Smooth muscle cell of the brain vasculature (primary cell): ENCODE results near the gene OR52N4.
"Not testable (repeated sequence)": the region's sequence is repeated elsewhere in the genome, so short reads cannot be mapped to it uniquely, and the experiment has no call there.

Source experiments
- DNase-seq: peaks from one replicate; pipeline ENCODE4 v3.0.0-alpha.2; 2012; ENCODE audit warnings: low read depth, low spot score

OR52N4 gene

DNA sequence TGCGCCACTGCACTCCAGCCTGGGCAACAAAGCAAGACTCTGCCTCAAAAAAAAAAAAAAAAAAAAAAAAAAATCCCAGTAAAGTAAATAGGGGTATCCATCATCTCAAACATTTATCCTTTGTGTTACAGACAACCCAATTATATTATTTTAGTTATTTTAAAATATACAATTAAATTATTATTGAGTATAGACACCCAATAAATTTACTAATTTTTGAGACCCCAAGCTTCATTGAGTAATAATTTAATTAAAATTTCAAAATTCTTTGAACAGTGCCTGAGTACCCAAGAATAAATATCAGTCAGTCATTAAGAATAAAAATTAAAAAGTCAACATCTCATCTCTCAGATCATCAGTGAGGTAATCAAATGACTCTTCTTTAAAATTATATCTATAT, at the start of gene OR52N4:
Gene OR52N4 (plus strand): TSS at position 301 of the 400 bp plus-strand sequence. CDS start 498 bp downstream, outside the sequence.
- no peak for DNase-seq

GRCh38 chr11:5705688-5706087, 48.4 kb upstream of the OR52N4 start:
- DNase-seq: no peak

DNA sequence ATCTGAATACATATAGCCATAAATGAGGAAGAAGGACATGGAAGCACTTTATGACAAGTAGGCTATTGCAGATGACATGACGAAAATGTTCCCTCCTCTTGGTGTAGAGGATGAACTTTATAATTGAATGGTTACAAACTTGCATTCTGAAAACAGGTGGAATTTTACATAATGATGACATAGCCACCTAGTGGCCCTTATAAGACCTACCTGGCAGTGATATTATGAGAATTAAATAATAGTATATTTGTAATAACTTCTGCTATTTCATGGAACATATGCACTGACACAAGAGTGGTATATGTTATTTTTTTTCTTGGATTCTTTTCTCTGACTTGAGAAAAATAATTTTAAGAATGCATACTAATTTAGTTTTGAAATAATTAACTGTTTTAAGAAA, 41.5 kb upstream of the OR52N4 start:
- DNase-seq: no peak

GRCh38 chr11:5713695-5714094, 40.3 kb upstream of the OR52N4 start:
- DNase-seq: no peak

DNA sequence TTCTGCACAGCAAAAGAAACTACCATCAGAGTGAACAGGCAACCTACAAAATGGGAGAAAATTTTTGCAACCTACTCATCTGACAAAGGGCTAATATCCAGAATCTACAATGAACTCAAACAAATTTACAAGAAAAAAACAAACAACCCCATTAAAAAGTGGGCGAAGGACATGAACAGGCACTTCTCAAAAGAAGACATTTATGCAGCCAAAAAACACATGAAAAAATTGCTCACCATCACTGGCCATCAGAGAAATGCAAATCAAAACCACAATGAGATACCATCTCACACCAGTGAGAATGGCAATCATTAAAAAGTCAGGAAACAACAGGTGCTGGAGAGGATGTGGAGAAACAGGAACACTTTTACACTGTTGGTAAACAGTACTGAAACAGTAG, 37.5 kb upstream of the OR52N4 start:
- DNase-seq: not testable (repeated sequence)

DNA sequence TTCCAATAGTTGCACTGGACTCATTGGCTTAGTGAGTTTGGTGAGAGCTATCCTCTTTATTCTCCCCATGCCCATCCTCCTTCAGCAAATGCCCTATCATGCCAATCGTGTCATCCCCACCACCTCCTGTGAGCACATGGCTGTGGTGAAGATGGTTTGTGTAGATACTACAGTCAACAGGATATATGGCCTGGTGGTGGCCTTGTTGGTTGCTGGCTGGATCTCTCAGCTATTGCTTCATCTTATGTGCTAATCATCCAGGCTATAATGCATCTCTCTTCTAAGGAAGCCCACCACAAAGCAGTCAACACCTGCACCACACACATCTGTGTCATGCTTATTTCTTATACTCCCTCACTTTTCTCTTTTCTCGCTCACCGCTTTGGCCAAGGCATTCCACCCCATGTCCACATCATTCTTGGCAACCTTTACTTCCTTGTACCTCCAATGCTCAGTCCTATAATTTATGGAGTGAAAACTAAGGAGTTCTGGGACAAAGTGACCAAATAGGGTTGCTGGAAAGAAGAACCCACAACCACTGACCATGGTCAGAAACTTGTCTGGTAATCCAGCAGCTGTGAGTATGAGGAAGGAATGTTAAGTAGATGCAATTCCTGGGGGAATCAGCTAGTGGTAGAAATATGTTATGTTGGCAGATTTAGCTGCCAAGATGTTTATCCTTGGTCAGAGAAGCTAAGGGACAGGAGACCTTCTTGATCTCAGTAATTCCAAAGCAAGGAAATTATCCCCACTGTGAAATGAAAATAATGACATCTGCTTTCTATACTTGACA, 34.1 kb upstream of the OR52N4 start:
- DNase-seq: no peak

- DNase-seq: no peak
These were observed 31.4 kb upstream of the OR52N4 start for GRCh38 chr11:5722622-5723021.

DNA sequence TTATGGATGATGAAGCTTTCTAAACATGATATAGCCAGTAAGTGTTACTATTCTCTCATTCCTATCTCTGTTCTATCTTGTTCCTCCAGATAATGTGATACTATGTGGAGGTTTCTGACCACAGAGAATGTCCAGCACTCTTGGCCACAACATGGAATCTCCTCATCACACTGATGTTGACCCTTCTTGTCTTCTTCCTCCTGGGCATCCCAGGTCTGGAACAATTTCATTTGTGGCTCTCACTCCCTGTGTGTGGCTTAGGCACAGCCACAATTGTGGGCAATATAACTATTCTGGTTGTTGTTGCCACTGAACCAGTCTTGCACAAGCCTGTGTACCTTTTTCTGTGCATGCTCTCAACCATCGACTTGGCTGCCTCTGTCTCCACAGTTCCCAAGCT, 27.7 kb upstream of the OR52N4 start:
- DNase-seq: no peak

DNA sequence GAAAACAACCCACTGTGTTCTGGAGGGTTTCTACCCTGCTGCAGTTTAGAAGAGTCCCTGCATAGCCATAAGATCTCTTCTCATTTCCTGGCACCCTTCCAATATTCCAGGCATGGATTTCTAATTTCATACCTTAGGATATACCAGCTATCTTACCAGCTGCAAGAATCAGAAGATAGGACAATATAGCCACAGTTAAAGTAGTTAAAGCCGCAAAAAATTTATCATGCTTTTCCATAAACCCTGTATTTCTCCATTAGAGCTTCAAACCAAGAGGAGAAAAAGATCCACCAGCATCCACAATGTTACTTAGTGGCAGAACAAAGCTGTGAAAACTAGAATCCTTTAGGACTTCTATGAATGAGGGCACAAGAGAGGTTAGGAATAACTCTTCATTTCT, 26.4 kb upstream of the OR52N4 start:
- no peak for DNase-seq

DNA sequence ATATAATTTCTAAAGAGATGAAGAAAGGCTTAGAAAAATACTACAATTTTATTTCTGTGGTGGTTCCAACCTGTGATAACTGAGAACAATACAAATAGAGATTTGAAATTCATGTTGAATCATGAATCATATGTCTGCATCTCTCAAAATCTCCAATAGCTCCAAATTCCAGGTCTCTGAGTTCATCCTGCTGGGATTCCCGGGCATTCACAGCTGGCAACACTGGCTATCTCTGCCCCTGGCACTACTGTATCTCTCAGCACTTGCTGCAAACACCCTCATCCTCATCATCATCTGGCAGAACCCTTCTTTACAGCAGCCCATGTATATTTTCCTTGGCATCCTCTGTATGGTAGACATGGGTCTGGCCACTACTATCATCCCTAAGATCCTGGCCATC, 17.6 kb upstream of the OR52N4 start, which contains the start of gene OR56B1:
Gene OR56B1 (plus strand): TSS at position 53 of the 400 bp plus-strand sequence. CDS start 69 bp downstream, at position 122.
- no peak for DNase-seq

DNA sequence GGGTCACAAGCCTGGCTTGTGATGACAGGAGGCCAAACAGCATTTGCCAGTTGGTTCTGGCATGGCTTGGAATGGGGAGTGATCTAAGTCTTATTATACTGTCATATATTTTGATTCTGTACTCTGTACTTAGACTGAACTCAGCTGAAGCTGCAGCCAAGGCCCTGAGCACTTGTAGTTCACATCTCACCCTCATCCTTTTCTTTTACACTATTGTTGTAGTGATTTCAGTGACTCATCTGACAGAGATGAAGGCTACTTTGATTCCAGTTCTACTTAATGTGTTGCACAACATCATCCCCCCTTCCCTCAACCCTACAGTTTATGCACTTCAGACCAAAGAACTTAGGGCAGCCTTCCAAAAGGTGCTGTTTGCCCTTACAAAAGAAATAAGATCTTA, 17.0 kb upstream of the OR52N4 start:
- DNase-seq: no peak

- no peak for DNase-seq
These were observed 16.2 kb upstream of the OR52N4 start for GRCh38 chr11:5737670-5738392.

DNA sequence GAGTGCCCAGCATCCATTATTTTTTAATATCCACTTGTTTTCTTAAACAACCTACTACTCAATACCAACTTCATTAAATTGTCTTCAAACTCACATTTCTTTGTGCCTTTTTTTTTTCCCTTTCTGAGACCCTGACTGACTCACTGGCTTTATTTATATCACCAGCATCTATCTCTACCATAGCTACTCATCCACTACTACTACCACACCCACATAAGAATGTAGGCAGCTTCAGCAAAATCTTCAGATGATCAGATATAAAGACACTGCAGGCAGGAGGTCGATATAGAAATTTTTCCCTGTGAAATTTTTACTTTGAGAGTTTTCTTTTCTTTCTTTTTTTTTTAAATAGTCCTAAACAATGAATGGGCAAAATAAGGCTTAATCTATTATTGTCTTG, 15.6 kb upstream of the OR52N4 start:
- no peak for DNase-seq

DNA sequence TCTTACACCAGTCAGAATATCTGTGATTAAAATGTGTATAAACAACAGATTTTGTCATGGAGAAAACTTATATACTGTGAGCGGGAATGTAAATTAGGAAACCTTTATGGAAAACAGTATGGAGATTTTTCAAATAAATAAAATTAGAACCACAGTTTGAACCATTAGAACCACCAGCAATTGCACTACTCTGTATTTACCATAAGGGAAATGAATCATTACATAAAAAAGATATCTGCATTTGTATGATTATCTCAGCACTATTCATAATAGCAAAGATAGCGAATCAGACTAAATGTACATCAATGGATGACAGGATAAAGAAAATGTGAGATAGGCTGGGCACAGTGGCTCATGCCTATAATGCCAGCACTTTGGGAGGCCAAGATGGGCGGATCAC, 7.4 kb upstream of the OR52N4 start:
- no peak for DNase-seq

DNA sequence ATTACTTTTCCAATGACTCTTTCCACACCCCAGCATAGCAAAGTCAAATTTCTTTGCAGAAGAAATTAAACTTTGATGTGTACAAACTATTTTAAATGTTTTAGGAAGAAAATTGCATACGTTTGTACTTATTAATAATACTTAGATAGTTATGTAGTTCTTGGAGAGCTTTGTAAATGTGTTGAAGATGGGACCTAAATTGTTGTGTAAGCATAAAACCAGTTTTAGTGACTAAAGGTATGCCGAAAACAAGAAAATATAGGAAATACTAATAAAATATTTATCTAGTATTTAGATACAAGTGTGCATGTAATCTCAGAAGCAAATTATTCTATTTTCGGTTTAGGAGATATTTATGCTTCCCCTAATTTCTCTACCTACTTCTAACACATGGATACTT, 4.2 kb upstream of the OR52N4 start:
- DNase-seq: no peak

DNA sequence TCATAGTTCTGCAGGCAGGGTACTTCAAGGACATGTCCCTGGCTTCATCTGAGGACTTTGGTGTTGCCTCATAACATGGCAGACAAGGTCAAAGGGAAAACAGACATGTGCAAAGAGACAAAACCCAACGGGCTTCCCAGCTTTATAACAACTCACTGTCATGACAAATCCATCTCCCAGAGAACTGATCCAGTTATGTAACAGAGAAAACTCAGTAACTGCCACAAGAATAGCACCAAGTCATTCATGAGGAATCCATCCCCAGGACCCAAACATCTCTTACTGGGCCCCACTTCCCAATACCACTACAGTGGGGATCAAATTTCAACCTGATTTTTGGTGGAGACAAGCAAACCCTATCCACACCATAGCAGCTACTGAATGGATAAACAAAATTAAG, 13.0 kb downstream of the OR52N4 start:
- DNase-seq: no peak

- DNase-seq: no peak
These were observed 29.2 kb downstream of the OR52N4 start, which contains the start of gene OR52N5 for GRCh38 chr11:5783255-5783654. Gene OR52N5 (minus strand): TSS chr11:5783355. CDS start chr11:5778634, 4,721 bp downstream.

DNA sequence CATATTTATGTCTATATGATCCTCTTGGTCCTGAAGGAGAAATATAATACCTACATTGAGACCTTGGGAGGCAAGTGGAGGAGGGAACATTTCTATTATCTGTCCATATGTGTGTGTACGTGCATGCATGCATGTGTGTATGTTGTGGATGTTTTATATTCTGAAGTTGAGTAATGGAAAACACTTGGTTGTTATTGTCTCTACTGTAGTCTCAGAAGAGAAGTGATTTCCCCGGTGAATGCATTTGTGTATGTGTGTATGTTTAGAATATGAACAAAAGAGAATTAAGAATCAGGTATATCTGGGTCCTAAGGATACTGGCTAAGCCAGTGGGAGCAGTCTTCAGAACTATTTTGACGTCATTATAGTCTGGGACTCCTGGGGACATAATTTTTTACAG, 37.1 kb downstream of the OR52N4 start, which contains the start of gene OR52N1:
Gene OR52N1 (minus strand): TSS at position 101 of the 400 bp plus-strand sequence. CDS start 2,449 bp downstream, outside the sequence.
- DNase-seq: no peak

DNA sequence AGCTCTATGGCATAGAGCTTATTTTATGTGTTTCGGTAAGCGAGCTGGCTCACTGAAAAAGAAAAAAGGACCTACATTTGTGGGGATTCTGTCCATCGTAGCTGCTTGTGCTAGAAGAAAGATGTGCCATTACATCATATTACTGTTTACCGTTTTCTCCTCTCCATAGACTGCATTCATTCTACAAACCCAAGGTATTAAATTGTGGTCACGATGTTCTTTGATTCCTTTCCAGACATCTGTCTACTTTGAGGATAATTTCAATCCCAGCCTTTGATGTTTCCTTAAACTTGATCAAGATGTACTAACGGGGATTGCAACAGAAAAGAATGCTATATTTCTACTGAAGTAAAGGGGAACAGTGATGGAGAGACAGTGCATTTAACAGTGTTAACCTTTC, 42.5 kb downstream of the OR52N4 start:
- no peak for DNase-seq

DNA sequence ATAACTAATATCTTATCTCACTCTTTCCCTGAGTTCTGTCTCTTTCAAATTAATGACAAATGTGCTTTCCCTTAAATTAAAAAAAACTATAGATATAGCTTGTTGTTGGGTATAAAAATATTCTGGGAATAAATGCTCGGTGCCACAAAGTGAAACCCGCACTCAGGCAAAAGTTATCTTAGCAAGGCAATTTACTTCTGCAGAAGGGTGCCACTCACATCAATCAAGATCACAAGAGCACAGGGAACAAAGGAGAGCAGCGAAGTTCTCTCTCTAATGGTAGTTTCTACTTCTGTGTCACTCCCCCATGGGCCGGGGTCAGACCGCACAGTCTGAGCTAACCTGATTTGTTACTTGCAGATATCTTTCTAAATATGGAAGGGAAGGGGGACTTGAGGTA, 49.9 kb downstream of the OR52N4 start:
- DNase-seq: no peak
